Ascending aorta (tissue), 2 donors: ENCODE data around the gene ING1. TPM values are rescaled to one million over a fixed set of nuclear protein-coding genes. Genes with fewer than 3 reads are reported as not detected.

Source experiments
- DNase-seq, 2 donors: peaks; one replicate each; pipeline ENCODE4 v3.0.0-alpha.2; 2019; ENCODE audit warnings: low spot score in 2 of 2
- H3K27ac ChIP-seq, 2 donors: fragments of 200-600 bp; sonication (generic); one replicate each; pipeline ENCODE4 v1.5.1; 2016 to 2017; ENCODE audit warnings: mild to moderate bottlenecking in 1 of 2
- H3K27me3 ChIP-seq: fragments of 200-600 bp; sonication (generic); one replicate; pipeline ENCODE4 v1.5.1; 2017
- H3K36me3 ChIP-seq, 2 donors: fragments of 200-600 bp; sonication (generic); one replicate each; pipeline ENCODE4 v1.5.1; 2016
- H3K4me1 ChIP-seq, 2 donors: fragments of 200-600 bp; sonication (generic); one replicate each; pipeline ENCODE4 v1.5.1; 2016 to 2017; ENCODE audit warnings: mild to moderate bottlenecking in 1 of 2
- H3K4me3 ChIP-seq, 2 donors: fragments of 200-600 bp; sonication (generic); one replicate each; pipeline ENCODE4 v1.5.1; 2016 to 2017; ENCODE audit warnings: mild to moderate bottlenecking in 1 of 2
- H3K9me3 ChIP-seq, 2 donors: fragments of 200-600 bp; sonication (generic); one replicate each; pipeline ENCODE4 v1.5.1; 2016
- CTCF ChIP-seq, 3 experiments: fragments of 200-600 bp in 2 of 3; fragments of 450-650 bp in 1 of 3; sonication (generic) in 2 of 3; IDR thresholded peaks; one replicate each; pipeline ENCODE4 v1.5.1; 2016 to 2019; ENCODE audit warnings: antibody characterized with exemption in 3 of 3, mild to moderate bottlenecking in 1 of 3, moderate library complexity in 1 of 3
- intact Hi-C: fragments of 100-400 bp; cut with DNase I; formaldehyde crosslinking; loops from one replicate; pipeline ENCODE4 v1.15.1; 2023
- total RNA-seq: library from RNA; depleted of rRNA; stranded (reverse); fragments of >200 nt; gene quantifications from one replicate; pipeline ENCODE4 v1.1.0, GENCODE V29; 2016

The ING1 gene
- total RNA-seq, 1 donor from 2014 or later = 12.0 TPM

- no peak for TF ChIP-seq CTCF (IDR thresholded peaks at IDR 0.05)
- no peaks in the 10 kb centered on the region for H3K4me1 ChIP-seq
- intact Hi-C loops = no loop called here
- H3K36me3 ChIP-seq = peaks cover 62 to 65% of the 10 kb centered on the region in 2 donors
- H3K27ac ChIP-seq = no peak overlapping the region
- H3K27me3 ChIP-seq = no peaks in the 10 kb centered on the region
- H3K4me3 ChIP-seq = no peak overlapping the region
- H3K9me3 ChIP-seq = no peaks in the 10 kb centered on the region
- peak in 1 of 2 donors; percentile 22 for DNase-seq
These were observed 31.5 kb upstream of the ING1 start for GRCh38 chr13:110681868-110682550.

DNA sequence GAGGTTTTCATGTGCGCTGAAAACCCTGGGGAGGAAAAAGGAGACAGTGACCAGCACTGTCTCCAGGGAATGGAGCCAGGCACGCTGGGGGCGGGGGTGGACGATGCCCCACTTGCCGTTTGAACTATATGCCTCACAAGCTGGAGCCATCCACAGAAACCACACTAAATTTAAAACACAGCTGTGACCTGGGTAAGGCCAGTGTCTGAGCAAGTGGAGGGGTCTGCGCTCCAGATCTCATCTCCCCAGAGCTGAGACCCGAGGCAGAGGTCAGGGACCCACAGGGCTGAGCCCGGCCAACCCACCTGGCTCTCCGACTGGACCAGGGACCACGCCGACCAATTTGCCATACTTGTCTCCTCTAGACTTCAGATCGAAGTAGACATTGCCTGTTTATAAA lies 30.8 kb upstream of the ING1 start:
- intact Hi-C loops = loop anchor here (1.0 kb wide), 1 partner anchor 137 kb away; no protein-coding TSS in a partner anchor
- H3K4me1 ChIP-seq = no peaks in the 10 kb centered on the region
- DNase-seq = peak in 1 of 2 donors; percentile 46
- H3K27me3 ChIP-seq = no peaks in the 10 kb centered on the region
- peaks cover 69 to 71% of the 10 kb centered on the region in 2 donors for H3K36me3 ChIP-seq
- no peak for TF ChIP-seq CTCF (IDR thresholded peaks at IDR 0.05)
- no peak overlapping the region for H3K4me3 ChIP-seq
- H3K9me3 ChIP-seq = no peaks in the 10 kb centered on the region
- H3K27ac ChIP-seq = no peak overlapping the region

GRCh38 chr13:110683203-110683883 lies 30.2 kb upstream of the ING1 start:
- no peaks in the 10 kb centered on the region for H3K27me3 ChIP-seq
- H3K36me3 ChIP-seq = peaks cover 69 to 71% of the 10 kb centered on the region in 2 donors
- no peak overlapping the region for H3K27ac ChIP-seq
- intact Hi-C loops = loop anchor here (1.0 kb wide), 1 partner anchor 136 kb away; no protein-coding TSS in a partner anchor
- no peaks in the 10 kb centered on the region for H3K9me3 ChIP-seq
- peak in 1 of 2 donors; percentile 46 for DNase-seq
- TF ChIP-seq CTCF (IDR thresholded peaks at IDR 0.05) = peak in 1 of 3 experiments; percentile 22
- H3K4me3 ChIP-seq = no peak overlapping the region
- no peaks in the 10 kb centered on the region for H3K4me1 ChIP-seq

GRCh38 chr13:110683921-110684320 lies 29.6 kb upstream of the ING1 start:
- no peaks in the 10 kb centered on the region for H3K4me1 ChIP-seq
- peak in 1 of 2 donors; percentile 55 for DNase-seq
- TF ChIP-seq CTCF (IDR thresholded peaks at IDR 0.05) = no peak
- intact Hi-C loops = loop anchor here (1.0 kb wide), 1 partner anchor 135 kb away; no protein-coding TSS in a partner anchor
- H3K4me3 ChIP-seq = no peak overlapping the region
- peaks cover 65 to 70% of the 10 kb centered on the region in 2 donors for H3K36me3 ChIP-seq
- H3K27me3 ChIP-seq = no peaks in the 10 kb centered on the region
- H3K9me3 ChIP-seq = no peaks in the 10 kb centered on the region
- no peak overlapping the region for H3K27ac ChIP-seq

GRCh38 chr13:110684388-110685056 lies 29.0 kb upstream of the ING1 start:
- Histone ChIP-seq H3K4me1 (no peaks in the 10 kb centered on the region), H3K4me3 (no peak overlapping the region), H3K9me3 (no peaks in the 10 kb centered on the region), H3K36me3 (peaks cover 63 to 74% of the 10 kb centered on the region in 2 donors), H3K27ac (no peak overlapping the region), H3K27me3 (no peaks in the 10 kb centered on the region)
- TF ChIP-seq CTCF (IDR thresholded peaks at IDR 0.05) = no peak
- intact Hi-C loops = no loop called here
- peak in 1 of 2 donors; percentile 30 for DNase-seq
